ENCODE data around the gene RRP15. TPM values are rescaled to one million over a fixed set of nuclear protein-coding genes. Genes with fewer than 3 reads are reported as not detected.

The RRP15 gene
- total and polyA plus RNA-seq, 2 experiments from 2014 or later = 19.8 to 86.5 TPM

DNA sequence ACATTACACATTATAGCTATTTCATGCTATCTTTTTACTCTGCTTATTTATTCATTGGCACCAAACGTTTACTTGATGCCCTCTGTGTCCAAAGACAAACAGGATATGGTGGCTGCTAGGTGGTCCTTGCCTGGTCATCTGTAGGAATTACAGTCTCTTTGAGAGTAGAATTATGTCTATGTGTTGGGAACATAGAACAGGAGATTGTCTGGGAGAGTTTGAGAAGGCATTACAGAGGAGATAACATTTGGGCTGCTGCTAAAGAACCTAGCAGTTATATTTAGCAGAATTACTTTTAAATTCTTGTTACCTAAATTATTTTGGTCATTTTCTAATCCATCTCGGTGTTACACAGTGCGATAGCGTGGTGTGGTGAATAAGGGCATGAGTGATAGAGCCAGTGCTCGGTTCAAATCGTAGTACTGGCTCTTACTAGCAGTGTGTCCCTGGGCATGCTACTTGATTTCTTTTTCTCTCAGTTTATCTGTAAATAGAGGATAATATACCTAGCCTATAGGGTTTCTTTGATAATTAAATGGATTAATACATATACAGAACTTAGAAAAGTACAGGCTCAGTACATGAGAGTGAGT is 20.5 kb downstream of the RRP15 start:
- Mint-ChIP-seq H3K9me3 (no peaks in the 10 kb centered on the region), H3K27ac (peak overlapping the region; percentile 26), H3K27me3 (ENCODE audit: insufficient read depth, low read depth, poor library complexity) (no peaks in the 10 kb centered on the region), H3K36me3 (ENCODE audit: low read depth) (peaks cover 43% of the 10 kb centered on the region), H3K4me1 (peaks cover 49% of the 10 kb centered on the region), H3K4me3 (no peak overlapping the region)
- no peak overlapping the region for H2AFZ ChIP-seq
- peaks cover 38% of the 10 kb centered on the region for H3K4me1 ChIP-seq (ENCODE audit: insufficient read depth)
- H3K79me2 ChIP-seq (replicated peaks; ENCODE audit: insufficient read depth) = peaks cover 48% of the 10 kb centered on the region
- ATAC-seq (no peak), DNase-seq (ENCODE audit: low spot score) (no peak)
- H3K4me2 ChIP-seq = no peak overlapping the region
- TF ChIP-seq, protein P1, sequence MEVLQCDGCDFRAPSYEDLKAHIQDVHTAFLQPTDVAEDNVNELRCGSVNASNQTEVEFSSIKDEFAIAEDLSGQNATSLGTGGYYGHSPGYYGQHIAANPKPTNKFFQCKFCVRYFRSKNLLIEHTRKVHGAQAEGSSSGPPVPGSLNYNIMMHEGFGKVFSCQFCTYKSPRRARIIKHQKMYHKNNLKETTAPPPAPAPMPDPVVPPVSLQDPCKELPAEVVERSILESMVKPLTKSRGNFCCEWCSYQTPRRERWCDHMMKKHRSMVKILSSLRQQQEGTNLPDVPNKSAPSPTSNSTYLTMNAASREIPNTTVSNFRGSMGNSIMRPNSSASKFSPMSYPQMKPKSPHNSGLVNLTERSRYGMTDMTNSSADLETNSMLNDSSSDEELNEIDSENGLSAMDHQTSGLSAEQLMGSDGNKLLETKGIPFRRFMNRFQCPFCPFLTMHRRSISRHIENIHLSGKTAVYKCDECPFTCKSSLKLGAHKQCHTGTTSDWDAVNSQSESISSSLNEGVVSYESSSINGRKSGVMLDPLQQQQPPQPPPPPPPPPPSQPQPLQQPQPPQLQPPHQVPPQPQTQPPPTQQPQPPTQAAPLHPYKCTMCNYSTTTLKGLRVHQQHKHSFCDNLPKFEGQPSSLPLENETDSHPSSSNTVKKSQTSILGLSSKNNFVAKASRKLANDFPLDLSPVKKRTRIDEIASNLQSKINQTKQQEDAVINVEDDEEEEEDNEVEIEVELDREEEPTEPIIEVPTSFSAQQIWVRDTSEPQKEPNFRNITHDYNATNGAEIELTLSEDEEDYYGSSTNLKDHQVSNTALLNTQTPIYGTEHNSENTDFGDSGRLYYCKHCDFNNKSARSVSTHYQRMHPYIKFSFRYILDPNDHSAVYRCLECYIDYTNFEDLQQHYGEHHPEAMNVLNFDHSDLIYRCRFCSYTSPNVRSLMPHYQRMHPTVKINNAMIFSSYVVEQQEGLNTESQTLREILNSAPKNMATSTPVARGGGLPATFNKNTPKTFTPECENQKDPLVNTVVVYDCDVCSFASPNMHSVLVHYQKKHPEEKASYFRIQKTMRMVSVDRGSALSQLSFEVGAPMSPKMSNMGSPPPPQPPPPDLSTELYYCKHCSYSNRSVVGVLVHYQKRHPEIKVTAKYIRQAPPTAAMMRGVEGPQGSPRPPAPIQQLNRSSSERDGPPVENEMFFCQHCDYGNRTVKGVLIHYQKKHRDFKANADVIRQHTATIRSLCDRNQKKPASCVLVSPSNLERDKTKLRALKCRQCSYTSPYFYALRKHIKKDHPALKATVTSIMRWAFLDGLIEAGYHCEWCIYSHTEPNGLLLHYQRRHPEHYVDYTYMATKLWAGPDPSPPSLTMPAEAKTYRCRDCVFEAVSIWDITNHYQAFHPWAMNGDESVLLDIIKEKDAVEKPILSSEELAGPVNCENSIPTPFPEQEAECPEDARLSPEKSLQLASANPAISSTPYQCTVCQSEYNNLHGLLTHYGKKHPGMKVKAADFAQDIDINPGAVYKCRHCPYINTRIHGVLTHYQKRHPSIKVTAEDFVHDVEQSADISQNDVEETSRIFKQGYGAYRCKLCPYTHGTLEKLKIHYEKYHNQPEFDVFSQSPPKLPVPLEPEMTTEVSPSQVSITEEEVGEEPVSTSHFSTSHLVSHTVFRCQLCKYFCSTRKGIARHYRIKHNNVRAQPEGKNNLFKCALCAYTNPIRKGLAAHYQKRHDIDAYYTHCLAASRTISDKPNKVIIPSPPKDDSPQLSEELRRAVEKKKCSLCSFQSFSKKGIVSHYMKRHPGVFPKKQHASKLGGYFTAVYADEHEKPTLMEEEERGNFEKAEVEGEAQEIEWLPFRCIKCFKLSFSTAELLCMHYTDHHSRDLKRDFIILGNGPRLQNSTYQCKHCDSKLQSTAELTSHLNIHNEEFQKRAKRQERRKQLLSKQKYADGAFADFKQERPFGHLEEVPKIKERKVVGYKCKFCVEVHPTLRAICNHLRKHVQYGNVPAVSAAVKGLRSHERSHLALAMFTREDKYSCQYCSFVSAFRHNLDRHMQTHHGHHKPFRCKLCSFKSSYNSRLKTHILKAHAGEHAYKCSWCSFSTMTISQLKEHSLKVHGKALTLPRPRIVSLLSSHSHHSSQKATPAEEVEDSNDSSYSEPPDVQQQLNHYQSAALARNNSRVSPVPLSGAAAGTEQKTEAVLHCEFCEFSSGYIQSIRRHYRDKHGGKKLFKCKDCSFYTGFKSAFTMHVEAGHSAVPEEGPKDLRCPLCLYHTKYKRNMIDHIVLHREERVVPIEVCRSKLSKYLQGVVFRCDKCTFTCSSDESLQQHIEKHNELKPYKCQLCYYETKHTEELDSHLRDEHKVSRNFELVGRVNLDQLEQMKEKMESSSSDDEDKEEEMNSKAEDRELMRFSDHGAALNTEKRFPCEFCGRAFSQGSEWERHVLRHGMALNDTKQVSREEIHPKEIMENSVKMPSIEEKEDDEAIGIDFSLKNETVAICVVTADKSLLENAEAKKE (CRISPR knock-in tag; IDR thresholded peaks at IDR 0.05) = no peak
- no peak for TF ChIP-seq EZH2 (IDR thresholded peaks at IDR 0.05; ENCODE audit: low read depth, unreplicated experiment)
- TF ChIP-seq CREB1 (CRISPR knock-in tag; IDR thresholded peaks at IDR 0.05; ENCODE audit: low read depth) = no peak
- TF ChIP-seq POLR2AphosphoS5 (IDR thresholded peaks at IDR 0.05; ENCODE audit: low read depth) = no peak
- TF ChIP-seq EZH2phosphoT487 (IDR thresholded peaks at IDR 0.05; ENCODE audit: unreplicated experiment) = no peak
- TF ChIP-seq NANOG (IDR thresholded peaks at IDR 0.05; ENCODE audit: borderline replicate concordance) = no peak
- TF ChIP-seq, protein P2, sequence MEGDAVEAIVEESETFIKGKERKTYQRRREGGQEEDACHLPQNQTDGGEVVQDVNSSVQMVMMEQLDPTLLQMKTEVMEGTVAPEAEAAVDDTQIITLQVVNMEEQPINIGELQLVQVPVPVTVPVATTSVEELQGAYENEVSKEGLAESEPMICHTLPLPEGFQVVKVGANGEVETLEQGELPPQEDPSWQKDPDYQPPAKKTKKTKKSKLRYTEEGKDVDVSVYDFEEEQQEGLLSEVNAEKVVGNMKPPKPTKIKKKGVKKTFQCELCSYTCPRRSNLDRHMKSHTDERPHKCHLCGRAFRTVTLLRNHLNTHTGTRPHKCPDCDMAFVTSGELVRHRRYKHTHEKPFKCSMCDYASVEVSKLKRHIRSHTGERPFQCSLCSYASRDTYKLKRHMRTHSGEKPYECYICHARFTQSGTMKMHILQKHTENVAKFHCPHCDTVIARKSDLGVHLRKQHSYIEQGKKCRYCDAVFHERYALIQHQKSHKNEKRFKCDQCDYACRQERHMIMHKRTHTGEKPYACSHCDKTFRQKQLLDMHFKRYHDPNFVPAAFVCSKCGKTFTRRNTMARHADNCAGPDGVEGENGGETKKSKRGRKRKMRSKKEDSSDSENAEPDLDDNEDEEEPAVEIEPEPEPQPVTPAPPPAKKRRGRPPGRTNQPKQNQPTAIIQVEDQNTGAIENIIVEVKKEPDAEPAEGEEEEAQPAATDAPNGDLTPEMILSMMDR (conservative IDR thresholded peaks at IDR 0.05; ENCODE audit: low read depth in 2 of 2) = no peak
- TF ChIP-seq JUNB (IDR thresholded peaks at IDR 0.05; ENCODE audit: unreplicated experiment) = no peak
- TF ChIP-seq ZNF331 (CRISPR knock-in tag; IDR thresholded peaks at IDR 0.05; ENCODE audit: low read depth) = no peak
- TF ChIP-seq, protein P3, sequence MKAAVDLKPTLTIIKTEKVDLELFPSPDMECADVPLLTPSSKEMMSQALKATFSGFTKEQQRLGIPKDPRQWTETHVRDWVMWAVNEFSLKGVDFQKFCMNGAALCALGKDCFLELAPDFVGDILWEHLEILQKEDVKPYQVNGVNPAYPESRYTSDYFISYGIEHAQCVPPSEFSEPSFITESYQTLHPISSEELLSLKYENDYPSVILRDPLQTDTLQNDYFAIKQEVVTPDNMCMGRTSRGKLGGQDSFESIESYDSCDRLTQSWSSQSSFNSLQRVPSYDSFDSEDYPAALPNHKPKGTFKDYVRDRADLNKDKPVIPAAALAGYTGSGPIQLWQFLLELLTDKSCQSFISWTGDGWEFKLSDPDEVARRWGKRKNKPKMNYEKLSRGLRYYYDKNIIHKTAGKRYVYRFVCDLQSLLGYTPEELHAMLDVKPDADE (IDR thresholded peaks at IDR 0.05) = no peak
- TF ChIP-seq, protein P4, sequence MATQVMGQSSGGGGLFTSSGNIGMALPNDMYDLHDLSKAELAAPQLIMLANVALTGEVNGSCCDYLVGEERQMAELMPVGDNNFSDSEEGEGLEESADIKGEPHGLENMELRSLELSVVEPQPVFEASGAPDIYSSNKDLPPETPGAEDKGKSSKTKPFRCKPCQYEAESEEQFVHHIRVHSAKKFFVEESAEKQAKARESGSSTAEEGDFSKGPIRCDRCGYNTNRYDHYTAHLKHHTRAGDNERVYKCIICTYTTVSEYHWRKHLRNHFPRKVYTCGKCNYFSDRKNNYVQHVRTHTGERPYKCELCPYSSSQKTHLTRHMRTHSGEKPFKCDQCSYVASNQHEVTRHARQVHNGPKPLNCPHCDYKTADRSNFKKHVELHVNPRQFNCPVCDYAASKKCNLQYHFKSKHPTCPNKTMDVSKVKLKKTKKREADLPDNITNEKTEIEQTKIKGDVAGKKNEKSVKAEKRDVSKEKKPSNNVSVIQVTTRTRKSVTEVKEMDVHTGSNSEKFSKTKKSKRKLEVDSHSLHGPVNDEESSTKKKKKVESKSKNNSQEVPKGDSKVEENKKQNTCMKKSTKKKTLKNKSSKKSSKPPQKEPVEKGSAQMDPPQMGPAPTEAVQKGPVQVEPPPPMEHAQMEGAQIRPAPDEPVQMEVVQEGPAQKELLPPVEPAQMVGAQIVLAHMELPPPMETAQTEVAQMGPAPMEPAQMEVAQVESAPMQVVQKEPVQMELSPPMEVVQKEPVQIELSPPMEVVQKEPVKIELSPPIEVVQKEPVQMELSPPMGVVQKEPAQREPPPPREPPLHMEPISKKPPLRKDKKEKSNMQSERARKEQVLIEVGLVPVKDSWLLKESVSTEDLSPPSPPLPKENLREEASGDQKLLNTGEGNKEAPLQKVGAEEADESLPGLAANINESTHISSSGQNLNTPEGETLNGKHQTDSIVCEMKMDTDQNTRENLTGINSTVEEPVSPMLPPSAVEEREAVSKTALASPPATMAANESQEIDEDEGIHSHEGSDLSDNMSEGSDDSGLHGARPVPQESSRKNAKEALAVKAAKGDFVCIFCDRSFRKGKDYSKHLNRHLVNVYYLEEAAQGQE (IDR thresholded peaks at IDR 0.05; ENCODE audit: unreplicated experiment) = no peak
- TF ChIP-seq STAT1 (IDR thresholded peaks at IDR 0.05; ENCODE audit: unreplicated experiment) = no peak
- no peak for TF ChIP-seq ZNF114 (CRISPR knock-in tag; IDR thresholded peaks at IDR 0.05)
- H3K27me3 ChIP-seq (ENCODE audit: insufficient read depth) = no peaks in the 10 kb centered on the region
- no peak overlapping the region for H3K4me3 ChIP-seq
- H3K27ac ChIP-seq (ENCODE audit: low read depth) = no peak overlapping the region
- no peaks in the 10 kb centered on the region for H3K9me2 ChIP-seq (ENCODE audit: insufficient read depth)
- H4K20me1 ChIP-seq (replicated peaks; ENCODE audit: insufficient read depth) = no peaks in the 10 kb centered on the region
- no peaks in the 10 kb centered on the region; the same call in 1 of the 2 replicates for H3F3A ChIP-seq (replicated peaks; ENCODE audit: low read depth)
- H3K36me3 ChIP-seq (ENCODE audit: insufficient read depth) = peaks cover 11% of the 10 kb centered on the region; the same call in 1 of the 2 replicates
